Measurements from ENCODE around the gene UNC45A. TPM values are rescaled to one million over a fixed set of nuclear protein-coding genes. Genes with fewer than 3 reads are reported as not detected.

The UNC45A gene
- total RNA-seq: 10 to 100 TPM; 42.8 to 89.5 (median 65.4) TPM

GRCh38 chr15:90934949-90935751 is at the start of gene UNC45A:
Gene UNC45A (plus strand): TSS chr15:90935285. CDS start chr15:90935325, 40 bp downstream.
- DNase-seq: peak; percentile 88 to 91

GRCh38 chr15:90885432-90886290 is 49.4 kb upstream of the UNC45A start:
- intact Hi-C loops (cut with DNase I; ENCODE audit: low total_unique reads): loop anchor here (5.0 to 10.0 kb wide), 2 partner anchors 171 to 238 kb away; partner anchors contain the start of gene BLM
- Histone ChIP-seq H3K9me3 (no peaks in the 10 kb centered on the region), H3K4me1 (peaks cover 0 to 12% of the 10 kb centered on the region in 2 donors), H3K27ac (peak overlapping the region; percentile 96), H3K36me3 (no peaks in the 10 kb centered on the region), H3K27me3 (no peaks in the 10 kb centered on the region), H3K4me3 (peak overlapping the region; percentile 3 to 49)
- peak; percentile 79 to 81 for DNase-seq
- TF ChIP-seq POLR2A (IDR thresholded peaks at IDR 0.05) (no peak), CTCF (IDR thresholded peaks at IDR 0.05) (peak; percentile 92 to 99 (median 96))

More at GRCh38 chr15:90934949-90935751, at the start of gene UNC45A:
- H3K27me3 ChIP-seq: no peaks in the 10 kb centered on the region
- H3K36me3 ChIP-seq: no peaks in the 10 kb centered on the region
- H3K4me3 ChIP-seq: peak within 1 kb of the TSS; percentile 60 to 73
- peaks cover 0 to 17% of the 10 kb centered on the region in 2 donors for H3K4me1 ChIP-seq
- intact Hi-C loops (cut with DNase I; ENCODE audit: low total_unique reads): no loop called here
- H3K9me3 ChIP-seq: no peaks in the 10 kb centered on the region
- peak; percentile 51 to 59 for TF ChIP-seq POLR2A (IDR thresholded peaks at IDR 0.05)
- TF ChIP-seq CTCF (IDR thresholded peaks at IDR 0.05): no peak
- peak within 1 kb of the TSS; percentile 79 to 85 for H3K27ac ChIP-seq

GRCh38 chr15:90886291-90886614 is 48.8 kb upstream of the UNC45A start:
- no peak overlapping the region for H3K4me3 ChIP-seq
- peak overlapping the region; percentile 96 for H3K27ac ChIP-seq
- H3K9me3 ChIP-seq: no peaks in the 10 kb centered on the region
- H3K4me1 ChIP-seq: peaks cover 0 to 12% of the 10 kb centered on the region in 2 donors
- no peak for TF ChIP-seq CTCF (IDR thresholded peaks at IDR 0.05)
- no peak for TF ChIP-seq POLR2A (IDR thresholded peaks at IDR 0.05)
- no peaks in the 10 kb centered on the region for H3K36me3 ChIP-seq
- DNase-seq: no peak
- no peaks in the 10 kb centered on the region for H3K27me3 ChIP-seq
- intact Hi-C loops (cut with DNase I; ENCODE audit: low total_unique reads): loop anchor here (5.0 to 10.0 kb wide), 2 partner anchors 171 to 239 kb away; partner anchors contain the start of gene BLM

GRCh38 chr15:90887037-90887481 is 48.0 kb upstream of the UNC45A start:
- TF ChIP-seq POLR2A (IDR thresholded peaks at IDR 0.05) (no peak), CTCF (IDR thresholded peaks at IDR 0.05) (no peak)
- Histone ChIP-seq H3K4me1 (peaks cover 0 to 12% of the 10 kb centered on the region in 2 donors), H3K9me3 (no peaks in the 10 kb centered on the region), H3K27me3 (no peaks in the 10 kb centered on the region), H3K4me3 (no peak overlapping the region), H3K27ac (no peak overlapping the region), H3K36me3 (no peaks in the 10 kb centered on the region)
- DNase-seq: no peak
- intact Hi-C loops (cut with DNase I; ENCODE audit: low total_unique reads): loop anchor here (5.0 to 10.0 kb wide), 2 partner anchors 172 to 240 kb away; partner anchors contain the start of gene BLM
